Right renal cortex interstitium (tissue), 3 donors: ENCODE data around the gene SLC25A13. TPM values are rescaled to one million over a fixed set of nuclear protein-coding genes. Genes with fewer than 3 reads are reported as not detected.
"Not testable (repeated sequence)": the region's sequence is repeated elsewhere in the genome, so short reads cannot be mapped to it uniquely, and the experiment has no call there.

ENCODE experiments used
- DNase-seq, 3 donors: peaks; one replicate each; pipeline ENCODE4 v3.0.0-alpha.2; 2013; ENCODE audit warnings: low read depth in 3 of 3, low spot score in 2 of 3
- polyA plus RNA-seq, 3 donors: library from polyadenylated mRNA; unstranded; fragments of 120-200 nt; gene quantifications; one replicate each; pipeline ENCODE4 v1.2.1, GENCODE V29; 2013; ENCODE audit not compliant: insufficient read length in 3 of 3

The SLC25A13 gene
- polyA plus RNA-seq, 3 donors: 38.6 to 42.1 (median 41.4) TPM

DNA sequence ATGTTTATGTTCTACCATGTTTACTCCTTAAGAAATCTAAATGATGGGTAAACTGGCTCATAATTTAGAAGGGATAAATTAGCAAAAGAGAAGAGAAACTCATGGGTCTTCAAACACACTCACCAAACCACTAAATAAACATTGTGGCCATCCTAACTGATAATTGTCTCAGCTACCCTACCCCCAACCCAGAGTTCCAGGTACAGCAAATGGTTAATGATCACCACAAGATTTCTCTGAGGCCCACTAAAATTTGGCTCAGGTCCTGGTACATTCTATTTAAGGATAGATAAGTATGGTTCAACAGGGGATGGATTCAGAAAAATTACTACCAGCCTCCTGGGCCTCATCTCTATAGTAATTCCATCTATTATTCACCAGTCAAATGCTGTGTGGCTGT lies 21.4 kb downstream of the SLC25A13 start:
- DNase-seq: no peak

- DNase-seq: no peak
Observed at GRCh38 chr7:96299496-96299895, 22.4 kb downstream of the SLC25A13 start.

DNA sequence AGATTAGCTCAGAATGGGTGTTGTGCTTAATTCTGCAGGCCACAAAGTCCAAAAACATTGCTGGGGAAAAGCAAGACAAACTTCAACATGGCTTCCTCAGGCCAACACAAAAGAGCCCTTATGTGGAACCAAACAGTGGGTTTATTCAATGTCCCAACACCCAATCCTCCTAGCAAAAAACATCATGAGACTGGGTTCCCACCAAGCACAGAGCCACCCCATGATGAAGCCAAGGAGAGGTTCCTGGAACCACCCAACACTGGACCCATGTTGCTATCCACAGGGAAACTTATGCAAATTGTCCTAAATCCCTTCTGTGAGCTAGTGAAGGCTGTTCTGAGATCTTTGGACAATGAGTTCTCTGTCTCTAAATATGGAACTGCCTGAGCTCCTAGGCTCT lies 24.0 kb downstream of the SLC25A13 start:
- no peak for DNase-seq

DNA sequence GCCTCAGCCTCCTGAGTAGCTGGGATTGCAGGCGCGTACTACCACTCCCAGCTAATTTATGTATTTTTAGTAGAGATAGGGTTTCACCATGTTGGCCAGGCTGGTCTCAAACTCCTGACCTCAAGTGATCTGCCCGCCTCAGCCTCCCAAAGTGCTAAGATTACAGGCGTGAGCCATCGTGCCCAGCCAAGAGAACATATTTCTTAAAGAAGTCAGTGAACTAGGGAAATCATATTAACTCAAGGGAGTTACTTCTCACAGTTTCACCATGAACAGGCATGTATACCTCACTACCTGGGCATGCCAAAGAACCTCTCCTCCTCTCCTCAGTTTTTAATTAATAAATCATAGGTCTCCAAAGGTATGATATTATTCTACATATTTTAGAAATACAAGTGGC lies 24.5 kb downstream of the SLC25A13 start:
- DNase-seq: not testable (repeated sequence)

DNA sequence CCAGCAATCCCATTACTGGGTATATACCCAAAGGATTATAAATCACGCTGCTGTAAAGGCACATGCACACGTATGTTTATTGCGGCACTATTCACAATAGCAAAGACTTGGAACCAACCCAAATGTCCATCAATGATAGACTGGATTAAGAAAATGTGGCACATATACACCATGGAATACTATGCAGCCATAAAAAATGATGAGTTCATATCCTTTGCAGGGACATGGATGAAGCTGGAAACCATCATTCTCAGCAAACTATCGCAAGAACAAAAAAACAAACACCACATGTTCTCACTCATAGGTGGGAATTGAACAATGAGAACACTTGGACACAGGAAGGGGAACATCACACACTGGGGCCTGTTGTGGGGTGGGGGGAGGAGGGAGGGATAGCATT lies 28.0 kb downstream of the SLC25A13 start:
- not testable (repeated sequence) for DNase-seq

DNA sequence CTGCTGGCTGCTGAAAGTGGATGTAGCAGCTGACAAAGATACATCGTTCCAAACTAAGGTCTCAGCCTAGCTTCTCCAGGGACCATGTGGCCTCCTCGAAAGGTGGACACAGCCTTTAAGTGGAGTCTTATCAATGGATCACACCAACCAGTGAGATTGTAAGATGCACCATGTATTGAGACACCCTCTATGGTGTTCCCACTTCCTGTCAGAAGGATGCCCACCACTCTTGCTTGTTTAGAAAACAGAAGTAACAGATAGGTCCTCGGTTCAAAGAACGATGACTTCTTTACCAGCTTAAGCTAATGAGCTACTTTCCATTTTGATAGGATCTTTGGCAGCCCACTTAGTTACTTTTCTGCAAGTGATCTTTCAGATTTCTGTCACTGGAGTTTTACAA lies 34.3 kb downstream of the SLC25A13 start:
- no peak for DNase-seq

GRCh38 chr7:96287132-96287531 lies 34.8 kb downstream of the SLC25A13 start:
- DNase-seq: no peak

- DNase-seq: no peak
Observed at GRCh38 chr7:96285579-96285978, 36.3 kb downstream of the SLC25A13 start.

- DNase-seq: no peak
Observed at GRCh38 chr7:96284835-96285234, 37.1 kb downstream of the SLC25A13 start.

DNA sequence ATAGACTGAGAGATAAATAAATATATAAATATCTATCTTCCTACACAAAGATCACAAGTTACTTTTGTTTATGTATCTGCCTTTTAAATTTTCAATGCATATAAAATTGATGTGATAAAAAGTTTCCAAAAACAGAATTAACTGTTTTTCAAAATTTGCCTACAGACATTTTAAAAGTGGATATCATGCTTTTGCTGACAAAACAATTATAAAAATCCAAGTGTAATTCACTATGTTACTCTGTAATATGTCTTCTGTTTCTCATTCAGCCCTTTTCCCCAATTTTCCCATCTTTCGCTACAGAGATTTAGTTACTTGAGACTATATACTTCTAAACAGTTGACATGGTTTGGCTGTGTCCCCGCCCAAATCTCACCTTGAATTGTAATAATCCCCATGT lies 37.7 kb downstream of the SLC25A13 start:
- DNase-seq: no peak

GRCh38 chr7:96282835-96283234 lies 39.1 kb downstream of the SLC25A13 start:
- DNase-seq: no peak

DNA sequence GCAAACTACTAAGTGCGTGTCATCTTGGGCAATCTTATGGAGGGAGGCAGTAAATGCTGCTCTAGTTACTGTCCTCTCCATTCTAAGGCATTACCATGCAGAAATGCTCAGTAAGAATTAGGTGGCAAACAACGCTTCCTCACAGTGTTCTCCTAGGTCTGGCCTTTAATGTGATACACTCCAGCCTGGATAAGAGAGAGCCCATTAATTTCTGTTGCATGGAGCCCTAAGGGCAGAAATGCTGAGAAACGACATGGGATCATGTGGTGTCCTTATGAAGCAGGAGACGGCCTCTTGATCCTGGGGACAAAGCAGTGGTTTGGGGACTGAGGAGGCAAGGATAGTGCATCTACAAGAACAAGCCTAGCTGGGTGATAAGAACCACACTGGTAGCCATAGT lies 44.0 kb downstream of the SLC25A13 start:
- DNase-seq: no peak

GRCh38 chr7:96276019-96276418 lies 45.9 kb downstream of the SLC25A13 start:
- no peak for DNase-seq

DNA sequence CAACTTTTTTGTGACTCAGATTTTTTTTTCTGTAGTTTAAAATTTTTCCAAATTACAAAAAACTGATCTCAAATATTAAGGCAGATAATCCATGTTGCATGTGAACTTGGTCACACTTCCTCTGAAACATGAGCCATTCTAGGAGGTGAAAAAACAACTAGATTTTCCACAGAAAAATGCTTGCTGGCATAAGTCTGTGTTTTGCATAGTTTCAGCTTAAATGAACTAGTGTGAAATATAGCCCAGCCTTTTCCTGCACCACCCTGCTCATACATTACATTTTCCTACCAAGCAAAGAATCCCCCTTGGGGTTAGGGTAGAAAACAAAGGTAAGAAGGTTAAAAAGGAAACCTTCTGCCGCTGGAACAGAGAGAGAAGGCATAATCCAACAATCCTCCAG lies 48.2 kb downstream of the SLC25A13 start:
- no peak for DNase-seq

DNA sequence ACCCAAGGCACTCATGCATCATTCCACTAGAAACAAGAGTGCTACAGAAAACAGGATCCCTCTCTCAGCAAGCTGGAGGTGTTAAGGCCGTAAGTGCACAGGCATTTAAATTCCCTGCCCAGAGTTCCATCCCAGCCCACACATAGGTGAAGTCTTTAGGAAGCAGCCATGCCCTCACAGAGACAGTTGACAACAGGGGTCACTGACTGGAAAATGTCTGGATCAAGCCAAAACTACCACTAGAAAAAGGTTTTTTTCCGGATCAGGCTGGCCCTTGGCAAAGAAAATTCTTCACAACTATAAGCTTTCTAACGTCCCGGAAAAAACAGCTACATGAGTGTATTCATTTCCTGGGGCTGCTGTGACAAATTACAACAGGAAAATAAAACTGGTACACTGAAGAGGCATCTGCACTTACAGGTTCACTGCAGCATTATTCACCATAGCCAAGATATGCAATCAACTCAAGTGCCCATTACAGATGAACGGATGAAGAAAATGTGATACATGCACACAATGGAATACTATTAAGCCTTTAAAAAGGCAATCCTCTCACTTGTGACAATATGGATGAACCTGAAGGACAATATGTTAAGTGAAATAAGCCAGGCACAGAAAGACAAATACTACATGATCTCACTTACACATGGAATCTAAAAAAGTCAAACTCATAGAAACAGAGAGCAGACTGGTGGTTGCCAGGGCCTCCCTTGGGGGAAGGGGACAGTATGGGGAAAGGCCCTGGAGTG lies 52.5 kb downstream of the SLC25A13 start:
- no peak for DNase-seq

DNA sequence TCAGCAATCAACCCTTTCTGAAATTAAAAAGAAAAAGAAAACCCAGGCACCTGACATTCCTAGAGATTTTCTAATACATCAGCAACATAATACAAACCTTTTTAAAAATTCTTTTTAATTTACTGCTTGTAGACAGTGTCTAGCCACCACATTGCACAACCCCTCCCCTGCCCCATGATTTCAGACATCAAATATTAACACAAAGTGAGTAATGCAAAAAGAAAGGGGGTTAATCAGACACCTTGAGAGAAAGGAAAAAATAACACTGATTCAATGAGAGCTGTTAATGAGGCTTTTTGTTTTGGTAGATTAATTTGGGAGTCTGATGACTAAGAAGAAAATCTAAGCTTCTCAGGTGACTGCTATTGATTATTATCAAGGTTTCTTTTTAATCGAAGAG lies 55.3 kb downstream of the SLC25A13 start:
- DNase-seq: no peak

DNA sequence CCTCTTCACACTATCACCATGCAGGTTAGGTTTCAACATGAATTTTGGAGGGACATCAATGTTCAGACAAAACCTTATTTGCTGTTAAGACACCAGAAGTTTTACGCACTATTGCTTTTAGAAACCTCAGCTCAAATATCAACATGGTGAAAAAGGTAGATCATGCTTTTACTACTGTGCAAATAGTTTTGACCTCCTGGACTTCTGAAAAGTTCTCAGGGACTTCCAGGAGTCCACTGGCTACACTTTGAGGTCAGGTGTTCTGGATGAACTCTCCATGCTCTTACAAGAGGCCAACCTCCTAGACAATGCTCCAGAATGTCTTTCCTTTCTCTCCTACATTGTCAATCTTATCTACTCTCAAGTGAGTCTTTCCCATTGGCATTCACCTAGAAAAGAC lies 55.9 kb downstream of the SLC25A13 start:
- DNase-seq: no peak

- DNase-seq: no peak
Observed at GRCh38 chr7:96253964-96254363, 67.9 kb downstream of the SLC25A13 start.

GRCh38 chr7:96253441-96253840 lies 68.5 kb downstream of the SLC25A13 start:
- DNase-seq: no peak

DNA sequence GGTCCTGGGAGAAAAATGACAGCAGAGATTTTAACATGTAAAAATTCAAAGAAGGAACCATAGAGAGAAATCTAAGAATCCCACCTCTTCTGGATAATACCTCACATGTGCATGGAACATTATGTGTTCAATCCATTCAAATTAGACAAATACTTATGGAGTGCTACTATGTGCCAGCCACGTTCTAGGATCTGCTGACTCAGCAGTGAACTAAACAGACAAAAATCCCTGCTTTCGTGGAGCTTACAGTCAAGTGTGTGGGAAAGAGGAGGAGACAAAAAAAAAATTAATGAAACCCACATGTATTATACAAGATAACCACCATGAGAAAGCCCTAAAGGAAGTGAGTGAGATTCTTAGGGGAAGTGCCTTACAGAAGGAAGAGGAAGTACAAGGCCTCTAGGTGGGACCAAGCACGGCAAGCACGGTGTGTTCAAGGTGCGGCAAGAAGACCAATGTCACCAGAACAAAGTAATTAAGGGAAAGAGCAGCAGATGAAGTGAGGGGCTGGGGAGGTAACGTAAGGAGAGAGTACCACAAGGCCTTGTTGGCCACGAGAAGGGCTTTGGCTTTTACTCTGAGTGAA lies 71.0 kb downstream of the SLC25A13 start:
- no peak for DNase-seq

- DNase-seq: no peak
Observed at GRCh38 chr7:96248405-96248804, 73.5 kb downstream of the SLC25A13 start.

DNA sequence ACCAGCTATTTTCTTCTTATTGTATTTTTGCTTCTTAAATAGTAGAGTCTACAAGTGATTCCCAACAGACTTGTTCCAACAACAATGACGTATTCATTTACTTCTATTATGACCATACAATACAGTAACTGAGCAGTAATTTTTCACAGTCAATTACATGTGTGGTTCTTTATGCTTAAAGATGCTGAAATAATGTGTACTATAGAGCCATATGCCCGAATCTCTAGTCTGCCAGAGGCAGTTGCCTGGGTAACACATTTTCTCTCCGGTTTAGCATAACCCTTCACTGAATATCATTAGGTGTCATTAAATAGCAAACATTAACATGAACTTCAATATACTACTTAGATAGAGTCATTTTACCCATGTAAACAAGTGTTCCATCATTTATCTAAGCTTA lies 75.0 kb downstream of the SLC25A13 start:
- DNase-seq: no peak

DNA sequence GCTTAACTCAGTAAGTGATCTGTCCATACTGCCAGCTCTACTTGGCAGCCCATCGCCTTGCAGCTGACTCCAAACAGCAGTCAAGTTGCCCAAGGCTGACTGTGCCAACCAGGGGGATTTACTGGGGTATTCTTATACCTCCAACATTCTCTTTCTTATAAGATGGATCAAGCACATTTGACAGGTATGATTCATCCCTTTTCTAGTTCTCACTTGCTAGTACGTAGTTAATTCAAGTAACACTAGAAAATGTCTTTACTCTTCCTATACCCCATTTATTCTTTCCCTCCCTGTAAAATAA lies 77.0 kb downstream of the SLC25A13 start:
- DNase-seq: no peak
